Ascending aorta (tissue), 2 donors: ENCODE data around the gene EXOC4. TPM values are rescaled to one million over a fixed set of nuclear protein-coding genes. Genes with fewer than 3 reads are reported as not detected.

Experiments
- DNase-seq, 2 donors: peaks; one replicate each; pipeline ENCODE4 v3.0.0-alpha.2; 2019; ENCODE audit warnings: low spot score in 2 of 2
- H3K27ac ChIP-seq, 2 donors: fragments of 200-600 bp; sonication (generic); one replicate each; pipeline ENCODE4 v1.5.1; 2016 to 2017; ENCODE audit warnings: mild to moderate bottlenecking in 1 of 2
- H3K27me3 ChIP-seq: fragments of 200-600 bp; sonication (generic); one replicate; pipeline ENCODE4 v1.5.1; 2017
- H3K36me3 ChIP-seq, 2 donors: fragments of 200-600 bp; sonication (generic); one replicate each; pipeline ENCODE4 v1.5.1; 2016
- H3K4me1 ChIP-seq, 2 donors: fragments of 200-600 bp; sonication (generic); one replicate each; pipeline ENCODE4 v1.5.1; 2016 to 2017; ENCODE audit warnings: mild to moderate bottlenecking in 1 of 2
- H3K4me3 ChIP-seq, 2 donors: fragments of 200-600 bp; sonication (generic); one replicate each; pipeline ENCODE4 v1.5.1; 2016 to 2017; ENCODE audit warnings: mild to moderate bottlenecking in 1 of 2
- H3K9me3 ChIP-seq, 2 donors: fragments of 200-600 bp; sonication (generic); one replicate each; pipeline ENCODE4 v1.5.1; 2016
- CTCF ChIP-seq, 3 experiments: fragments of 200-600 bp in 2 of 3; fragments of 450-650 bp in 1 of 3; sonication (generic) in 2 of 3; IDR thresholded peaks; one replicate each; pipeline ENCODE4 v1.5.1; 2016 to 2019; ENCODE audit warnings: antibody characterized with exemption in 3 of 3, mild to moderate bottlenecking in 1 of 3, moderate library complexity in 1 of 3
- intact Hi-C: fragments of 100-400 bp; cut with DNase I; formaldehyde crosslinking; loops from one replicate; pipeline ENCODE4 v1.15.1; 2023
- total RNA-seq: library from RNA; depleted of rRNA; stranded (reverse); fragments of >200 nt; gene quantifications from one replicate; pipeline ENCODE4 v1.1.0, GENCODE V29; 2016

Gene EXOC4
- total RNA-seq, 1 donor from 2014 or later, result 27.1 TPM

DNA sequence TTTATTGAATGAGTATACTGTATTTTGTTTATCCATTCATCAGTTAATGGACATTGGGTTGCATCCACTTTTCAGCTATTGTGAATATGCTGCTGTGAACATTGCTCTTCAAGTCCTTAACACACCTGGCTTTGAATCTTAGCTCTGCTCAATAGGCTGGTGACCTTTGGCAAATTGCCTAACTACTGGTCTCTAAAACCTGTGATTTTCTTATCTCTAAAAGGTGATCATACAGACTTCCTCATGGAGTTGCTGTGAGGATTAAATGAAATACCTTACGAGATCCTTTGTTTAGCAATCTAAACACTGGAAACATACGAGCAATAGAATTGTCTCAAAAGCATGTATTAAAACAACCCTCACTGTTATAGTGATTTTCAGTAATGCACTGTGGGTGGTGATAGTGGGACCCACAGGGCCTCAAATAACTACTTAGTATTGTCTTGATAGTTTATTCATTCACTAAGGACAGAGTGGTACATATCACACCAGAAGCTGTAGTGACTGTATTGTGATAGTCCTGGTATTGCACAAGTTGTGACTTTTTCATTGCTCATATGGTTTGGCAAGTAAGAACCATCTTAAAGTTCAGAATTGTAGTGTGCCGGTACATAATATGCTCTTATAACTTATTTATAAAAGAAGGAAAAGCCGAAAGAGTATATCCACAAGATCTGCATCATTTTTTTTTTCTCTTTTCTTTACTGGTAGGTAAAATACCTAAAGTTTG, 257.6 kb downstream of the EXOC4 start:
- Histone ChIP-seq H3K27me3 (no peaks in the 10 kb centered on the region), H3K36me3 (no peaks in the 10 kb centered on the region), H3K27ac (no peak overlapping the region), H3K4me1 (no peaks in the 10 kb centered on the region), H3K9me3 (no peaks in the 10 kb centered on the region), H3K4me3 (no peak overlapping the region)
- intact Hi-C loops, result no loop called here
- no peak for TF ChIP-seq CTCF (IDR thresholded peaks at IDR 0.05)
- no peak for DNase-seq

GRCh38 chr7:133511252-133511651, 258.4 kb downstream of the EXOC4 start:
- no peak overlapping the region for H3K27ac ChIP-seq
- intact Hi-C loops, result no loop called here
- H3K4me1 ChIP-seq, result no peaks in the 10 kb centered on the region
- TF ChIP-seq CTCF (IDR thresholded peaks at IDR 0.05), result no peak
- no peak for DNase-seq
- no peaks in the 10 kb centered on the region for H3K36me3 ChIP-seq
- no peaks in the 10 kb centered on the region for H3K27me3 ChIP-seq
- no peaks in the 10 kb centered on the region for H3K9me3 ChIP-seq
- no peak overlapping the region for H3K4me3 ChIP-seq

DNA sequence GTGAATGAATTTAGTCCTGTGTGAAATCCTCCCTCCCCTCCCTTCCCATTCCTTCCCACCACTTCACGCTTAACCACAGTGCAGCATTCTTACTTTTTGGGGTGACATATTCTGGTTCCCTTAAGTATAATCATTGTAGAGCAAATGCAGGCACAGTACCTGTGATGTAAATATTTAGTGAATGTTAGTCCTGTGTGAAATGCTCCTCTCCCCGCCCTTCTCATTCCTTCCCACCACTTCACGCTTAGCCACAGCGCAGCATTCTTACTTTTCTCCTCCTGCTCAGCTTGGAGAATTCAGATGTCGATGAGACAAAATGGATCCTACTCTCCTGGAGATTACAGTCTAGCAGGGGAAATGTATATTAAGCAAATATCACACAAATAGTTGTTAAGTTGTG, 258.8 kb downstream of the EXOC4 start:
- H3K36me3 ChIP-seq, result no peaks in the 10 kb centered on the region
- no peak overlapping the region for H3K4me3 ChIP-seq
- H3K27ac ChIP-seq, result no peak overlapping the region
- no peak for DNase-seq
- H3K27me3 ChIP-seq, result no peaks in the 10 kb centered on the region
- TF ChIP-seq CTCF (IDR thresholded peaks at IDR 0.05), result no peak
- no peaks in the 10 kb centered on the region for H3K9me3 ChIP-seq
- intact Hi-C loops, result no loop called here
- H3K4me1 ChIP-seq, result no peaks in the 10 kb centered on the region

DNA sequence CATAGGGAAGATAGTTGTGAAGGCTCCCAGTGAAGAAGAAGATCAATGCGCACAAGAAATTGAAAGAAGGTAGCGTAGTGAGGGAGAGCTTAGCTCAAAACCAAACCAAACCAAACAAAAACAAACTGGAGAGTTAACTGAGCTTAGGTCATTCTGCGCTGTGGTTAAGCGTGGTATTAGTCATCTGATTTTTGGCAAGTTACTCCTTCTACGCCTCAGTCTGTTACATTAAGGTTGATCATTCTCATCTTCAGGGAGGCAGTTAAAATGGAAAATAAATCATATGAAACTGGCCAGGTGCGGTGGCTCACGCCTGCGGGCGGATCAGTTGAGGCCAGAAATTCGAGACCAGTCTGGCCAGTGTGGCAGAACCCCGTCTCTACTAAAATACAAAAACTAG, 259.7 kb downstream of the EXOC4 start:
- Histone ChIP-seq H3K9me3 (no peaks in the 10 kb centered on the region), H3K36me3 (no peaks in the 10 kb centered on the region), H3K27ac (no peak overlapping the region), H3K4me1 (no peaks in the 10 kb centered on the region), H3K4me3 (no peak overlapping the region), H3K27me3 (no peaks in the 10 kb centered on the region)
- DNase-seq, result no peak
- intact Hi-C loops, result no loop called here
- TF ChIP-seq CTCF (IDR thresholded peaks at IDR 0.05), result no peak

- Histone ChIP-seq H3K4me1 (no peaks in the 10 kb centered on the region), H3K4me3 (no peak overlapping the region), H3K27ac (no peak overlapping the region), H3K9me3 (no peaks in the 10 kb centered on the region), H3K27me3 (no peaks in the 10 kb centered on the region), H3K36me3 (no peaks in the 10 kb centered on the region)
- intact Hi-C loops, result no loop called here
- TF ChIP-seq CTCF (IDR thresholded peaks at IDR 0.05), result no peak
- DNase-seq, result no peak
Observed at GRCh38 chr7:133513608-133514007, 260.7 kb downstream of the EXOC4 start.

- Histone ChIP-seq H3K27ac (no peak overlapping the region), H3K4me1 (no peaks in the 10 kb centered on the region), H3K36me3 (no peaks in the 10 kb centered on the region), H3K4me3 (no peak overlapping the region), H3K27me3 (no peaks in the 10 kb centered on the region), H3K9me3 (no peaks in the 10 kb centered on the region)
- intact Hi-C loops, result no loop called here
- no peak for TF ChIP-seq CTCF (IDR thresholded peaks at IDR 0.05)
- no peak for DNase-seq
Observed at GRCh38 chr7:133514551-133514950, 261.7 kb downstream of the EXOC4 start.
